OCI-M2 (cell line): ENCODE measurements around the gene KCNV2.

ENCODE experiments used
- DNase-seq: peaks from one replicate; lab custom pipeline; 2025; ENCODE audit not compliant: unreplicated experiment; lab: John Stamatoyannopoulos, UW

KCNV2 gene

DNA sequence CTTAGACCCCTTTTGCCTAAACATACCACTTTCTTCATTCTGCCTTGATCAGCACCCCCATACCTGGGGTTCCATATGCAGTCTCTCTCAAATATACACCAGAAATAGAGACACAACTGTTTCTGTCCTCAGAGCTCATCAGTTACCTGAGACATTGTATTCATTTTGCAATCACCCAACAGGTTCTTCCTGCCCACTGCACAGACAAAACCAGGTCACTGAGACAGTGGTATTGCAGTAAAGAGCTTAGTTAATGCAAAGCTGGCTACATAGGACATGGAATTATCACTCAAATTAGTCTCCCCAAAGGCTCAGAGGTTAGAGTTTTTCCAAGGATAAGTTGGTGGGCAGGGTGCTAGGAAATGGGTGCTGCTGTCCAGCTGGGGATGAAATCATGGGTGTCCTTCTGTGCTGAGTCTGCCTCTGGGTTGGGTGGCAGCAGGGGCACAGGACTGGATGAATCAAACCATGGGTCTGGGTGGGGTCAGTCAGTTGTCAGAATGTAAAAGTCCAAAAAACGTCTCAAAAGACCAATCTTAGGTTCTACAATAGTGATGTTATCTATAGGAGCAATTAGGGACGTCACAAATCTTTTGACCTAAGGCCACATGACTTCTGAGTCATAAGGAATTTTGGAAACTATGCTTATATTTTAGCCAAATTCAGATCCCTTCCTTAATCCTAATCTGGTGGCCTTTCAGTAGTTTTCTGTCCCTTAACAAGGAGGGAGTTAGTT lies 41.0 kb downstream of the KCNV2 start:
- DNase-seq = no peak

DNA sequence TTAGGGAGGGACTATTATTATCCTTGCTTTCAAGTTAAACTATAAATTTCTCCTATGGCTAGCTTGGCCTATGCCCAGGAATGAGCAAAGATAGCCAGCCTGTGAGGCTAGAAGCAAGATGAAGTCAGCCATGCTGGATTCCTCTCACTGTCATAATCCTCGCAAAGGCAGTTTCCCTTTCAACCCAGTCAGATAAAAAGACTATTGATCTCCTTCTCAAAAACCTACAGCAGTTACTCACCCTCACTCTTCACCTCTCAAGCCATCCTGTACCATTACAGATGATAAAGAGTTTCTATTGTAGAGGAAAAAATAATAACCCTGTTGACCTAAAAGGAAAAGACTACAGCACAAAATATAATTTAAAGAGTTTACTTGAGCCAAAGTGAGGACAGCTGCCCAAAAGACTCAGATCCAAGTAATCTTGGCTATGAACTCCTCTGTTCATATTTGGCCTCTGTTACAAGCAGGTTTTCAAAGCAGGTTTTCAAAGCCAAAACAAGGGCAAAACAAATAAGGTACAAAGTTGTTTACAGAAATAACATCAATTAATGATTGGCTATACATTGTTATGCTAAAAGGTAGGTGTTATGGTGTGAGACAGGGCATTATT lies 41.7 kb downstream of the KCNV2 start:
- no peak for DNase-seq

- no peak for DNase-seq
Measured at GRCh38 chr9:2761424-2761823, 44.1 kb downstream of the KCNV2 start.

DNA sequence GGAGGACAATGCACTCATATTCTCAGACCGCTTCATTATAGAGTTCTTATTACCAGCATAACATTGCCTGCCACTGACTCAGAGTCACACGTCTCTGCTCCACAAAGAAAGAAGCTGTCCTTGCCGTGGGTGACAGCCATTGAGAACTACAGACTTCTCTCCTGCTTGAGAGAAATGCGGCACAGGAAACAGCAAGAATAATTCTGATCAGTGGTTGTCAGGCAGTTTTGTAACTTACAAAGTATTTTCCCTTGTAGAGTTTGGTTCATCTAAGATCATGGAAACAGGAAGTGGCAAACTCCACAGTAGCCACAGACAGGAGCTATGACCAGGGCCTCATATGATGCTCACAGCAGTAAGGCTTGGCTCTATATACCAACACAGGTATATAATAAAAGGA lies 47.0 kb downstream of the KCNV2 start:
- DNase-seq = no peak

DNA sequence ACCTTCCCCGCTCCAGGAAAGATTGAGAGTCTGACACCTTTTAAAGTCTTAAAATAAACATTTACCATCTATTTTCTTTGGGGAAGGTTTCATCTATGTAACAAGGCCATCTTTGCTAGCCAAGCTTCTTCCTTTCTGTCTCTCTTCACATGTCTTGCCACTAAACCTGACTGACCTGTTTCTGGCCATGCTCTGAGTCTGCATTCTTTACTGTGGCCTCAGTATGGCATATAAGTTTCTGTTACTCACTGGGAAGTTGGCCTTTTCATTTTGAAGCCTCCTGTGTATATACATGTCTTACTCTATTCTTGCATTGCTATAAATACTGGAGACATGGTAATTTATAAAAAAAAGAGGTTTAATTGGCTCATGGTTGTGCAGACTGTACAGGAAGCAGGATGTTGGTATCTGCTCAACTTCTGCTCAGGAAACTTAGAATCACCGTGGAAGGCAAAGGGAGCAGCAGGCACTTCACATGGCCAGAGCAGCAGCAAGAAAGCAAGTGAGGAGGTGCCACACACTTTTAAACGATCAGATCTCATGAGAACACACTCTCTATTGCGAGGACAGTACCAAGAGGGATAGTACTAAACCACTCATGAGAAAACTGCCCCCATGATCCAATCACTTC lies 48.1 kb downstream of the KCNV2 start:
- DNase-seq = no peak

GRCh38 chr9:2767800-2768677 lies 50.7 kb downstream of the KCNV2 start:
- no peak for DNase-seq

GRCh38 chr9:2771087-2771486 lies 53.8 kb downstream of the KCNV2 start:
- no peak for DNase-seq

GRCh38 chr9:2771661-2772060 lies 54.4 kb downstream of the KCNV2 start:
- DNase-seq = no peak

DNA sequence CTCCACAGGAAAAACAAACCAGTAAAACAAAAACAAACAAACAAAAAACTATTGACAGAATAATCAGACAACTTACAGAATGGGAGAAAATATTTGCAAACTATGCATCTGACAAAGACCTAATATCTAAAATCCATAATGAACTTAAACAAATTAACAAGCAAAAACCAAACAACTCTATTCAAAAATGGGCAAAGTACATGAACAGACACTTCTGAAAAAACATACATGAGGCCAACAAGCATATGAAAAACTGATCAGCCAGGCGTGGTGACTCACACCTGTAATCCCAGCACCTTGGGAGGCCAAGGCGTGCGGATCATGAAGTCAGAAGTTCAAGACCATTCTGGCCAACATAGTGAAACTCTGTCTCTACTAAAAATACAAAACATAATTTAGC lies 60.1 kb downstream of the KCNV2 start:
- no peak for DNase-seq

DNA sequence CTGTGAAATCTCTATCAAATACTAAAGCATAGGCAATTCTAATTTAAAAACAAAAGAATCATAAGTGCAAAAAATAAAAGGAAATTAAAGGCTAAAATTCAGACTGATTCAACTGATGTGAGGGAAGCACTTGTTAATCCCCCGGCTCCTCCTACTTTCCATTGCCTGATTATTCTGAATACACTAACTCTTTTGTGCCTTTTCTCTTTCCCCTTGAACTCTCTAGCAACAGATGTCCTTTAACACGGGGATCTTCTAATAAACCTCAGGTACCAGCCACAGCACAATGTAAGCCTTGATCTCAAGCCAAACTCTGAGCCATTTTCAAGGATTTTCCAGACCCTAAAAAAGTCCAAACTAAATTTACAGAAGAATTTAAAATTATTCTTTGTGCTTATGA lies 61.5 kb downstream of the KCNV2 start:
- no peak for DNase-seq
